SK-N-SH (cell line): Measurements from ENCODE around the gene CFAP299.

ENCODE experiments used
- CTCF ChIP-seq: fragments of 200-600 bp; sonication (generic); IDR thresholded peaks from 2 replicates; pipeline ENCODE4 v1.6.1; 2017; ENCODE audit warnings: antibody characterized with exemption, mild to moderate bottlenecking, moderate library complexity
- EP300 ChIP-seq, 2 experiments: IDR thresholded peaks; 2 replicates each; pipeline versions ENCODE4 v1.4.0 to v1.6.1; 2012; ENCODE audit warnings: borderline replicate concordance in 1 of 2, low read depth in 1 of 2, low read length in 1 of 2
- EZH2phosphoT487 ChIP-seq: fragments of 200-600 bp; sonication (generic); IDR thresholded peaks from 2 replicates; pipeline ENCODE4 v1.6.1; 2017; ENCODE audit warnings: low read depth, mixed run types, mild to moderate bottlenecking, antibody characterized with exemption, moderate library complexity, borderline replicate concordance
- MAX ChIP-seq: IDR thresholded peaks from 2 replicates; pipeline ENCODE4 v1.4.0; 2012; ENCODE audit warnings: low read depth
- POLR2AphosphoS5 ChIP-seq: IDR thresholded peaks from 2 replicates; pipeline ENCODE4 v1.6.1; 2012; ENCODE audit warnings: low read depth, low read length
- TCF12 ChIP-seq: IDR thresholded peaks from 2 replicates; pipeline ENCODE4 v1.4.0; 2012
- USF1 ChIP-seq: IDR thresholded peaks from 2 replicates; pipeline ENCODE4 v1.4.0; 2012; ENCODE audit warnings: low read depth, borderline replicate concordance
- ZBTB33 ChIP-seq: IDR thresholded peaks from 2 replicates; pipeline ENCODE4 v1.4.0; 2012; ENCODE audit warnings: low read depth, borderline replicate concordance

- TF ChIP-seq CTCF (no peak), EZH2phosphoT487 (no peak), MAX (no peak), USF1 (no peak), POLR2AphosphoS5 (no peak), TCF12 (no peak; the same call in none of the 2 replicates), ZBTB33 (no peak), EP300 (IDR thresholded peaks at IDR 0.05; ENCODE audit: borderline replicate concordance in 1 of 2, low read depth in 1 of 2, low read length in 1 of 2) (no peak)
Observed at GRCh38 chr4:80831383-80832361, 496.1 kb downstream of the CFAP299 start.
